H1 (cell line): ENCODE data around the gene CGN. TPM values are rescaled to one million over a fixed set of nuclear protein-coding genes. Genes with fewer than 3 reads are reported as not detected.

Experiments used
- BACH1 ChIP-seq: IDR thresholded peaks from 2 replicates; pipeline ENCODE4 v1.6.1; 2012; ENCODE audit warnings: low read length, improper control_type of control experiment
- CTCF ChIP-seq, 3 experiments: IDR thresholded peaks; 1 replicate in 2 of 3; 2 replicates in 1 of 3; pipeline versions ENCODE4 v1.5.1 to v1.6.1; 2011; ENCODE audit warnings: low read length in 3 of 3, mild to moderate bottlenecking in 3 of 3, inconsistent platforms in 2 of 3, low read depth in 1 of 3, moderate library complexity in 1 of 3; ENCODE audit not compliant: insufficient read depth in 1 of 3; ENCODE audit errors: control extremely low read depth in 1 of 3
- E2F6 ChIP-seq: IDR thresholded peaks from 2 replicates; pipeline ENCODE4 v1.6.1; 2012; ENCODE audit warnings: inconsistent platforms
- EP300 ChIP-seq, 2 experiments: IDR thresholded peaks; 1 replicate in 1 of 2; 2 replicates in 1 of 2; pipeline ENCODE4 v1.6.1; 2011 to 2012; ENCODE audit warnings: low read depth in 2 of 2, low read length in 2 of 2, mild to moderate bottlenecking in 2 of 2, borderline replicate concordance in 1 of 2, inconsistent platforms in 1 of 2, moderate library complexity in 1 of 2
- KDM1A ChIP-seq: fragments of 200-600, 300-600 bp; sonication (generic); IDR thresholded peaks from 2 replicates; pipeline ENCODE4 v1.7.1; 2016; ENCODE audit warnings: mild to moderate bottlenecking, low read length, borderline replicate concordance
- KDM5A ChIP-seq: fragments of 200-600 bp; IDR thresholded peaks from 2 replicates; pipeline ENCODE4 v1.7.1; 2012; ENCODE audit warnings: mild to moderate bottlenecking, low read length, inconsistent platforms, mixed read lengths
- SP1 ChIP-seq: IDR thresholded peaks from 2 replicates; pipeline ENCODE4 v1.6.1; 2011; ENCODE audit warnings: low read depth, low read length
- SP4 ChIP-seq: IDR thresholded peaks from 2 replicates; pipeline ENCODE4 v1.6.1; 2012; ENCODE audit warnings: low read length, inconsistent platforms
- SRF ChIP-seq: IDR thresholded peaks from 2 replicates; pipeline ENCODE4 v1.6.1; 2011; ENCODE audit warnings: mild to moderate bottlenecking, low read depth, low read length, moderate library complexity
- TAF7 ChIP-seq: optimal IDR thresholded peaks from 2 replicates; pipeline ENCODE3; 2011; ENCODE audit warnings: low read depth, mild to moderate bottlenecking, inconsistent platforms, low read length, moderate library complexity, borderline replicate concordance
- TBP ChIP-seq: IDR thresholded peaks from 2 replicates; pipeline ENCODE4 v1.6.1; 2011; ENCODE audit warnings: low read depth, low read length, improper control_type of control experiment
- polyA plus RNA-seq, 7 experiments: library from polyadenylated mRNA; depleted of rRNA in 3 of 7; stranded (reverse) in 5 of 7; unstranded in 2 of 7; fragments of >200 nt in 5 of 7; fragments of 200-250 nt in 2 of 7; gene quantifications; 1 replicate in 5 of 7; 2 replicates in 1 of 7; 4 replicates in 1 of 7; pipeline versions ENCODE4 v1.2.1 to v1.2.3, GENCODE V29; 2011 to 2013; ENCODE audit warnings: missing spikeins in 2 of 7, mixed read lengths in 2 of 7
- total RNA-seq: library from RNA; stranded (reverse); fragmentation: NEBNext Ultra II Directional; extraction: Animal tissue kit (Norgen Biotek cat#: 25700); gene quantifications from 2 replicates; pipeline ENCODE4 v1.2.1, GENCODE V29; 2021

CGN gene
- total and polyA plus RNA-seq, 2 of the 8 experiments (the other 6 are each of a cell fraction or from before 2014, with no cell fraction given), result 15.9 to 52.7 TPM

GRCh38 chr1:151535326-151536271 is 24.4 kb downstream of the CGN start (continued):
- no peak for TF ChIP-seq CTCF (IDR thresholded peaks at IDR 0.05; ENCODE audit: control extremely low read depth in 1 of 3, insufficient read depth in 1 of 3, low read depth in 1 of 3, low read length in 3 of 3)
- no peak for TF ChIP-seq BACH1
- no peak for TF ChIP-seq SRF
- TF ChIP-seq KDM5A, result no peak
- TF ChIP-seq TBP, result no peak
- TF ChIP-seq E2F6, result no peak
- no peak for TF ChIP-seq SP4
- no peak for TF ChIP-seq EP300 (IDR thresholded peaks at IDR 0.05; ENCODE audit: borderline replicate concordance in 1 of 2, low read depth in 2 of 2, low read length in 2 of 2)
- TF ChIP-seq TAF7, result no peak
- no peak for TF ChIP-seq SP1
- no peak for TF ChIP-seq KDM1A
